GM21360 (cell line): ENCODE results near the gene TMUB1.

Experiments
- ATAC-seq: cut with Tn5 transposase; IDR thresholded peaks from one replicate; pipeline ENCODE4 v1.9.1; 2021; ENCODE audit warnings: mild to moderate bottlenecking, moderate library complexity; ENCODE audit not compliant: unreplicated experiment

TMUB1 gene

DNA sequence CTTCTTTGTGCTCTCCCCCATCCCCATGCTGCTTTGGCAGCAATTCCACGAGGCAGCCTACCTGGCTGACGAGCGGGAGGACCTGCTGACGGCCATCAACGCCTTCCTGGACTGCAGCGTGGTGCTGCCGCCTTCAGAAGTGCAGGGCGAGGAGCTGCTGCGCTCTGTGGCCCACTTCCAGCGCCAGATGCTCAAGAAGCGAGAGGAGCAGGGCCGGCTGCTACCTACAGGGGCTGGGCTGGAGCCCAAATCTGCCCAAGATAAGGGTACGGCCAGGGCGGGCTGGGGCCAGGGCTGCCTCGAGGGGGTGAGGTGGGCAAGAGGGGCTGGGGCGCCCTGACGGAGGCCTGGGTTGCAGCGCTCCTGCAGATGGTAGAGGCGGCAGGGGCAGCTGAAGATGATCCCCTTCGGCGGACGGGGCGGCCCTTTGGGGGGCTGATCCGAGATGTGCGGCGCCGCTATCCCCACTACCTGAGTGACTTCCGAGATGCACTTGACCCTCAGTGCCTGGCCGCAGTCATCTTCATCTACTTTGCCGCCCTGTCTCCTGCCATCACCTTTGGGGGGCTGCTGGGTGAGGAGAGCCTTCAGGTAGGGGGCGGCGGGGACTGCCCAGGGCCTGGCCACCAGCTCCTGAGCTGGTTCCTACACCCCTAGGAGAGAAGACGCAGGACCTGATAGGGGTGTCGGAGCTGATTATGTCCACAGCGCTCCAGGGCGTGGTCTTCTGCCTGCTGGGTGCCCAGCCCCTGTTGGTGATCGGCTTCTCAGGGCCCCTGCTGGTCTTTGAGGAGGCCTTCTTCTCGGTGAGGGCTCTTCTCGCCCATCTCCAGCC, 12.0 kb downstream of the TMUB1 start:
- ATAC-seq: no peak

- no peak for ATAC-seq
These were observed 12.7 kb downstream of the TMUB1 start for GRCh38 chr7:151070574-151070960.

GRCh38 chr7:151069841-151070573, 13.3 kb downstream of the TMUB1 start:
- ATAC-seq: no peak

DNA sequence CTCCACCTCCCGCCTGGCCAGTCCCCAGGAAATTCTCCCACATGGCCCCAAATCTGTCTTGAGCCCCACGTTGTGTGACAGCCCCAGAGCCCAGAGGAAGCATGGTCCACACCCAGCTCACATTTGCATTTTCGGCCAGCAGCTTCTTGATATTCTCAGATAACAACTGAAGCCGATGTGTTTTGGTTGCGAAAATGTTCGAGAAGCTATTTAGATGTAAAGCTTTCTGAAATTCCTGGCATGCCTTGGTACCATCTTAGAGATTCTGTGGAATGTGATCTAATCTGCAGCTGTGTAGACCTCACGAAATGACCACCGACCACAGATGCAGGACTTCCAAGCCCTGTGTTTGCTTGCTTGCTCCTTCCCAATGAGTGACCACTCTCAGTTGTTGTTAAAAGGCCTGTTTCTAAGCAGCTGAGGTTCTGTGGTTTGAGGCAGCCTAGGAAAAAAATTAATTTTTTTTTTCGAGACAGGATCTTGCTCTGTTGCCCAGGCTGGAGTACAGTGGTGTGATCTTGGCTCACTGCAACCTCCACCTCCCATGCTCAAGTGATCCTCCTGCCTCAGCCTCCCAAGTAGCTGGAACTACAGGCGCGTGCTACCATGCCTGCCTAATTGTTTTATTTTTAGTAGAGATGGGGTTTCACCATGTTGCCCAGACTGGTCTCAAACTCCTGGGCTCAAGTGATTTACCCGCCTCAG, 15.1 kb downstream of the TMUB1 start:
- no peak for ATAC-seq

DNA sequence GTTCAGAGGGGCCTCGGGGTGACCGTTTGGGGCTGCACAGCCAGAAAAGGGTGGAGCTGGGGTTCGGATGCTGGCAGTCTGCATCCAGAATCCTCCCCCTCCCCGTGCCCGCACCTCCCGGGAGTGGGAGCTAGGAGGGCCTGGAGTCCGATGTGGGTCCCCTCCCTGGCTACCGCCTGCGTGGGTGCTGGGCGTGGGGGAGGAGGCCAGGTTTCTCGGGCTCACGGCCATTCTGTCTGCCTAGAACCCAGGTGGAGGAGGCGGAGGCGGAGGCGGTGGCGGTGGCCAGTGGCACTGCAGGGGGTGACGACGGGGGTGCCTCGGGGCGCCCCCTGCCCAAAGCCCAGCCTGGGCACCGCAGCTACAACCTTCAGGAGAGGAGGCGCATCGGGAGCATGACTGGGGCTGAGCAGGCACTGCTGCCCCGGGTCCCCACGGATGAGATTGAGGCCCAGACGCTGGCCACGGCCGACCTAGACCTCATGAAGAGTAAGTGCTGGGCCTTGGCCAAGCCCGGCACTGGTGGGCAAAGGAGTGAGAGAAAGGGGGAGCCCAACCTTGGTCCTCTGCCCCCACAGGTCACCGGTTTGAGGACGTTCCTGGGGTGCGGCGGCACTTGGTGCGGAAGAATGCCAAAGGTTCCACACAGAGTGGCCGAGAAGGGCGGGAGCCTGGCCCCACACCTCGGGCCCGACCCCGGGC, 16.9 kb downstream of the TMUB1 start:
- no peak for ATAC-seq

GRCh38 chr7:151065516-151065915, 17.8 kb downstream of the TMUB1 start:
- ATAC-seq: no peak

DNA sequence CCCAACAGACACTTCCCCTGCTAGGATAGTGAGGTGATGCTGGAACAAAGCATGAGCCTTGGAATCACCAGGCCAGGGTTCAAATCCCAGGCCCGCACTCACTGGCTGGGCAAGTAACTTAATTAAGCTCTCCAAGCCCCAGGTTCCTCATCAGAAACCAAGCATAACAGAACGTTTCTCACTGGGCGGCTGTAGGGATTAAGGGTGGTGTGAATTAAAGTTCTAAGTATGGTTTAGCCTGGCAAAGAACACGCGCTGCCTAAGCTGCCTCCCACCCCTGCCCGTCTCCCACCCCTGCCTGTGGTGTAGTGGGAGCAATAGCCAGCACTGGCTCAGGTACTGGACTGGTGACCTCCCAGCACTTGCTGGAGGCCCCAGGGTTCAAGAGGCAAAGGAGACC, 18.3 kb downstream of the TMUB1 start:
- no peak for ATAC-seq

DNA sequence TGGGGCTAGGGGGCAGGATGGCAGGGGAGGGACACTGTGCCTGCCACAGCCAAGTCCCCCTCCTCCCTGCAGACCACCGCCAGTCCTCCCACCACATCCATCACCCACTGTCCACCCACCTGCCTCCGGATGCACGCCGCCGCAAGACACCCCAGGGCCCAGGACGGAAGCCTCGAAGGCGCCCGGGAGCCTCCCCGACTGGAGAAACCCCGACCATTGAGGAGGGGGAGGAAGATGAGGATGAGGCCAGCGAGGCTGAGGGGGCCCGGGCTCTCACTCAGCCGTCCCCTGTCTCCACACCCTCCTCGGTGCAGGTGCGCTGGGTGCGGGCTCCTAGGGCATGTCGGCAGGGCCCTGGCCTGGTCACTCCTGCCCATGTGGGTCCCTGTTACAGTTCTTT, 18.8 kb downstream of the TMUB1 start:
- no peak for ATAC-seq

- no peak for ATAC-seq
These were observed 20.1 kb downstream of the TMUB1 start for GRCh38 chr7:151063212-151063561.

- ATAC-seq: no peak
These were observed 20.7 kb downstream of the TMUB1 start for GRCh38 chr7:151062399-151063211.

DNA sequence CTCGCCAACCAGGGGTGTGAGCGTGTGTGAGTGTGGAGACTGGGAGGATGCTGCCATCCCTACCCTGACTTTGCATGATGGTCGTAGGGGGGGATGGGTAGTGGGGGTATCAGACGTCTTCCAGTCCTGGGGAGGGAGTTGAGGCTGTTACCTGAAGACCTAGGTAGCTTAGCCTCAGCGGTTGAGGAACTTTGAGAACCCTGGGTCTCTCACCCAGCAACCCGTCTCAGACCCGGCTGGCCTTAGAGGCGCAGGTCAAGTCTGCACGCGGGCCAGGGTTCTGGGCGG, 21.2 kb downstream of the TMUB1 start:
- no peak for ATAC-seq

GRCh38 chr7:151061213-151062110, 21.8 kb downstream of the TMUB1 start:
- ATAC-seq: no peak

DNA sequence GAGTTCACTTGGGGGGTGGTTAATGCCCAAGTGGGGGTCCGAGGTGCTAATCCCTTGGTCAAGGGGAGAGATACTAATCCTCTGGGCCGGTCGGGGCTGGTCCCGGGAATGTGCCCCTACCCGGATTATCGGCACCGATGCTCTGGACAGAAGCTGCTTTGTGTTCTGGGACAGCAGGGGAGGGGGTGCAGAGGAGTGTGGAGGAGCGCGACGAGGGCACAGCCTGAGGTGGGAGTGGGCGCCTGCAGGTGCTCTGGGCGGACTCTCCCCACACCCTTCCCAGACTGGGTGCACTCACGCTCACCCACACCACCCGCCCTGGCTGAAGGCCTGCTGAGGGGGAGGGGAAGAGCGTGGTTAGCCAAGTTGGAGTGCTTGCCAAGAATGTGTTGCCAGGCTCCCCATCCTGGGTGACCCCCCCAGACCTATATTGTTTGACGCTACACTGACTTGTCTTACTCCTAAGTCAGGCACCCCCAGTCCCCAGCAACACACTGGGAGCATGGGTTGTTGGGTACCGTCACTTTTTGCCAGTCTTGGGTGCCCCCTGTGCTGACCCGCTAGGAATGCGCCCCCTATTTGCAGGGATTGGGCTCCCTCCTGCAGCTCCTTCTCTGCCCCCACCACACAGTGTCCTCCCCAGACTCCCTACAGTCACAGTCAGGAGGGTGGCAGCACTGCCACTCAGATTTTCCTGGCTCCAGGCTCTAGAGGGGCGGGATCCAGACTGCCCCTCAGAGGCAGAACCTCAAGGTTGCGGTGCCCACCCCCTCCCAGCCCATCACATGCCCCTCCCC, 22.7 kb downstream of the TMUB1 start:
- no peak for ATAC-seq

GRCh38 chr7:151060113-151060415, 23.2 kb downstream of the TMUB1 start:
- no peak for ATAC-seq

DNA sequence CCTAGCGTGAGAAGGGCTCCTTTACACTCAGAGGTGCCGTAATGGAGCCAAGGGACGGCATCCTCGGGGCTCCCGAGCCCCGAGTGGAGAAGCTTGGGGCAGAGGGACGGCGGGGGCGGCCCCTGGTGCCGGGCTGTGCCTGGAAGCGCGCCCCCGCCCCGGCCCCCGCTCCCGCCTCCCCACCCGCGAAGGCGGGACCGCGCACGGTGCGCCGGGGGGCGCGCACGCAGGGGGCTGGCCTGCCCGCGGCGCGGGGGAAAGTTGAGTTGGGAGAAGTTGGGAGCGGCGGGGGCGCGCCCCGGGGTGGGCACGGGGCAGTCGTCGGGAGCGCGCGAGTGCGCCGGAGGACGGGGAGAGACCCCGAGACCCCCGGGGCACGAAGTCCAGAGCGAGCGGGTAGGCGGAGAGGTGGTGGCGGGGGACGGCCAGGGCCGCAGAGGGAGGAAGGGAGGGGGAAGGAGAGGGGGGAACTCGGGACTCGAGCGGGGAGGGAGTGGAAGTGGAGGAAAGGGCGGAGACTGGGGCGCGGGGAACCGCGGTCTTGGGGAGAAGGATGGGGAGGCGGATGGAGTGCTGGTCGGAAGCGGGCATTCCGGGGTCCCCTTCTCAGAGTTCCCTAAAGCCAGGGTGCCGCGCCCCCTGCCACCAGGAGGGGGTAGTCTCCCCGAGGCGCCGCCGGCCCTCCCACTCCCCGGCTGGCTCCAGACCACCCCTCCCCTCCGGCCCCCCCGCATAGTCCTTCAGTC, 23.8 kb downstream of the TMUB1 start, which contains the start of gene SLC4A2:
TSS of gene SLC4A2 (plus strand) at position 223 of the 746 bp plus-strand sequence. CDS start 2,399 bp downstream, outside the sequence.
- peak; percentile 25 for ATAC-seq

- no peak for ATAC-seq
These were observed 24.4 kb downstream of the TMUB1 start for GRCh38 chr7:151058781-151059366.

- peak; percentile 83 for ATAC-seq
These were observed 25.1 kb downstream of the TMUB1 start for GRCh38 chr7:151057989-151058780.
